Adipose tissue (tissue), 3 donors: ENCODE data around the gene PRR33. TPM values are rescaled to one million over a fixed set of nuclear protein-coding genes. Genes with fewer than 3 reads are reported as not detected.
"Not testable (repeated sequence)": the region's sequence is repeated elsewhere in the genome, so short reads cannot be mapped to it uniquely, and the experiment has no call there.

Source experiments
- H3K27ac ChIP-seq: one replicate; pipeline ENCODE4 v1.5.1; 2013; ENCODE audit warnings: low read depth, low read length
- WGBS, 3 donors: extraction: QIAGEN DNeasy Blood & Tissue Kit; methylation state at CpG; one replicate each; pipeline ENCODE4 v1.1.7; 2013; 5-methylcytosine and 5-hydroxymethylcytosine counted together
- polyA plus RNA-seq, 3 donors: library from polyadenylated mRNA; stranded (reverse); fragments of 200-250 nt; gene quantifications; one replicate each; pipeline ENCODE4 v1.2.3, GENCODE V29; 2013
- donor health status: healthy with polysubstance abuse.
- donor health status: Bipolar disorder and iron deficiency.
- donor health status: healthy.

PRR33 gene
- polyA plus RNA-seq, 3 donors, result 0.03 to 0.12 (median 0.11) TPM

DNA sequence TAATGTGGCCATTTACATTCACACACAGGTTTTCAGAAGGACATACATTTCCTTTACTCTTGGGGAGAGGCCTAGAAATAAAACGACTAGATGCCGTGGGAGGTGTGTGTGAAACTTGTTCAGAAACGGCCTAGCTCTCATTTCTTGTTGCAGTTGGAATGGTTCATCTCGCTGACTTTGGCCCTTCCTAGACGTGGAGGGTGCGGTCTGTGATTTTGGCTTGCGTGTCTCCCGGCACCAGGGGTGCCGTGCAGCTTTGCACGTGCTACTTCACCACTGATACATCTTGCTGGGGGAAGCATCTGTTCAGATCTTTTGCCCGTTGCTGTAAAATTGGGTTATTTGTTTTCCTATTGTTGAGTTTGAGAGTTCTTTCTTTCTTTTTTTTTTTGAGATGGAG, 3.1 kb upstream of the PRR33 start:
- H3K27ac ChIP-seq, result no peak overlapping the region
- 82 to 90% (median 90%) methylated on average over 11 of the region's 11 CpGs for WGBS, 3 donors

DNA sequence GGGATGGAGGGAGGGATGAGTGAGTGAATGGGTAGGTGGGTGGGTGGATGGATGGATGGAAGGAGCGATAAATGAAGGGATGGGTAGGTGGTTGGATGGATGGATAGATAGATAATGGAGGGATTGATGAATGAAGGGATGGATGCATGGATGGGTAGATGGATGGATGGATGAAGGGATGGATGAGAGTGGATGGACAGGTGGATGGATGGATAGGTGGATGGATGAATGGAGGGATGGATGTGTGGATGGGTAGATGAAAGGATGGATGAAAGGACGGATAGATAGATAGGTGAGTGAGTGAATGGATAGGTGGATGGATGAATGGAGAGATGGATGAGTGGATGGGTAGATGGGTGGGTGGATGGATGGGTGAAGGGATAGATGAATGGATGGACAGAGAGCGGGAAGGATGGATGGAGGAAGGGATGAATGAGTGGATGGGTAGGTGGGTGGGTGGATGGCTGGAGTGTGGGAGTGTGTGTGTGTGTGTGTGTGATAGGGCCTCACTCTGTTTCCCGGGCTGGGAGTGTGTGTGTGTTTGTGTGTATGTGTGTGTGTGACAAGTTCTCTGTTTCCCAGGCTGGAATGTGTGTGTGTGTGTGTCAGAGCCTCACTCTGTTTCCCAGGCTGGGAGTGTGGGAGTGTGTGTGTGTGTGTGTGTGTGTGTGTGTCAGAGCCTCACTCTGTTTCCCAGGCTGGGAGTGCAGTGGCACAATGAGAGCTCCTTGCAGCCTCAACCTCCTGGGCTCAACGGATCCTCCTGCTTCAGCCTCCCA, 2.1 kb upstream of the PRR33 start:
- H3K27ac ChIP-seq, result no peak overlapping the region
- WGBS, 3 donors, result 77 to 89% (median 85%) methylated on average over 5 of the region's 5 CpGs

DNA sequence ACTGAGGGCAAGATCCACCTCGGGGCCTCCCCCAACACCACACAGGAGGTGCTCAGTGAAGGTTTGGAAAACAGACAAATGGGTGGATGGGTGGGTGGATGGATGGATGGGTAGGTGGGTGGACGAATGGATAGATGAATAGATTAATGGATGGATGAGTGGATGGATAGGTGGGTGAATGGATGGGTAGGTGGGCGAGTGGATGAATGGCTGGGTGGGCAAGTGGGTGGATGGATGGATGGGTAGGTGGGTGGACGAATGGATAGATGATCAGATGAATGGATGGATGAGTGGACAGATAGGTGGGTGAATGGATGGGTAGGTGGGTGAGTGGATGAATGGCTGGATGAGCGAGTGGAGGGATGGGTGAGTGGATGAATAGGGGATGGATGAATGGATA, 863 bp upstream of the PRR33 start:
- 68 to 86% (median 81%) methylated on average over 5 of the region's 5 CpGs for WGBS, 3 donors
- no peak overlapping the region for H3K27ac ChIP-seq

DNA sequence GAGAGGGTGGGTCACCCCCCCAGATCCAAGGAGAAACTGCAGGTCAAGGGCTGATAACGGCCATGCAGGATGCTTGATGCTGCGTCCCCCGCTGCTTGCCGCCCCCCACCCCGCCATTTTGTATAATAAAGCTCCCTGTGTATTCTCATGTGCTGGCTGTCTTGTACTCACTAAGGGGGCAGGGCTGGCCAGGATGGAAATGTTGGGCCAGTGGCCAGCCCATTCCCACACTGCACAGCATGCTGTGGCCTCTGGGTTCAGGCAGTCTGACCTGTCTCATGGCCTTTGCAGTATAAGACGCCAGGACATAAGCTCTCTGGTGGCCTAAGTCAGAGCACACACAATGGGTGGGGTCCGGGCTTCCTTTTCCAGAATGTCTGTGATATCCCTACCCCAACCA, 421 bp upstream of the PRR33 start:
- H3K27ac ChIP-seq, result no peak overlapping the region
- 68 to 95% (median 71%) methylated on average over 7 of the region's 7 CpGs for WGBS, 3 donors

DNA sequence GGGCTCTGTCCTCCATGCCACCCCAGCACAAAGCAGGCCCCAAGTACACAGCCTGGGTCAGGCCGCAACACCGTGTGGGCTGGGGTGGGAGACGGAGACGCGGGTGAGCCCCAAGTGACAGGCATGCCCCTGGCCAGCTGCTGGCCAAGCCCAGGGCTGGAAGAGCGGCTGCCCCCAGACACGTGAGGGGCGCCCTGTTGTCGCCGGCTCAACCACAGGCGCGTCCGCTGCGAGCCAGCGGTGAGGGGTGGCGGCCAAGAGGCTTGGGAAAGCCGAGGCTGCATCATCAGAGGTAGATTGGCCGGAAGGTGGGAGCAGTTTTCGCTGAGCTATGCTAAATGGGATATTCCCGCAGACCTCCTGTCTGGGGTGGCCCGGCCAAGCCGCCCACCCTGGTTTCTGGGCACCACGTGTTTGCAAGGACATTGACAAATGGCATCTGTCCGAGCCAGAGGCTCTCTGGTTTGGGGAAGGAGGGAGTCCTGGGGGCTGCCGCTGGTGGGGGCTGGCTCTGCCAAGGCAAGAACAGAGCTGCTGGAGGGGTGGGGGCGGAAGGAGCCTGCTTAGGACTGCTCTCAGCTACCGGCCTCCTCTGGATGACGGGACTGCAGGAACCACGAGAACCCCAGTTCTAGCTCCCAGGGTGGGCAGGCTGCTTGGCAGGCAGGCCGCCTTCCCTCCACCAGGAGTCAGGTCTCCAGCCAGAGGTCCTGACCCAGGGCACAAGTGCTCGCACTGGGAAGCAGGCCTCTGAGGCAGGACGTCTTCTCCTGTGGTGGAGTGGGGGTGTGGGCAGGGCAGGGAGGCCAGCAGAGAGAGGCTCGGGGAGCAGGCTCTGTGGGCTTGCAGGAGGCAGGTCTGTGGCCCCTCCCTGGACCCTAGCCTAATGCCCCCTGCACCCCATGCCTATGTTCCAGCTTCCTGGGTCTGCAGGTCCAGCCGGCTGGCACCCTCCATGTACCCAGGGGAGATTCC, 552 bp downstream of the PRR33 start:
- 52 to 73% (median 58%) methylated on average over 34 of the region's 34 CpGs for WGBS, 3 donors
- H3K27ac ChIP-seq, result no peak overlapping the region

DNA sequence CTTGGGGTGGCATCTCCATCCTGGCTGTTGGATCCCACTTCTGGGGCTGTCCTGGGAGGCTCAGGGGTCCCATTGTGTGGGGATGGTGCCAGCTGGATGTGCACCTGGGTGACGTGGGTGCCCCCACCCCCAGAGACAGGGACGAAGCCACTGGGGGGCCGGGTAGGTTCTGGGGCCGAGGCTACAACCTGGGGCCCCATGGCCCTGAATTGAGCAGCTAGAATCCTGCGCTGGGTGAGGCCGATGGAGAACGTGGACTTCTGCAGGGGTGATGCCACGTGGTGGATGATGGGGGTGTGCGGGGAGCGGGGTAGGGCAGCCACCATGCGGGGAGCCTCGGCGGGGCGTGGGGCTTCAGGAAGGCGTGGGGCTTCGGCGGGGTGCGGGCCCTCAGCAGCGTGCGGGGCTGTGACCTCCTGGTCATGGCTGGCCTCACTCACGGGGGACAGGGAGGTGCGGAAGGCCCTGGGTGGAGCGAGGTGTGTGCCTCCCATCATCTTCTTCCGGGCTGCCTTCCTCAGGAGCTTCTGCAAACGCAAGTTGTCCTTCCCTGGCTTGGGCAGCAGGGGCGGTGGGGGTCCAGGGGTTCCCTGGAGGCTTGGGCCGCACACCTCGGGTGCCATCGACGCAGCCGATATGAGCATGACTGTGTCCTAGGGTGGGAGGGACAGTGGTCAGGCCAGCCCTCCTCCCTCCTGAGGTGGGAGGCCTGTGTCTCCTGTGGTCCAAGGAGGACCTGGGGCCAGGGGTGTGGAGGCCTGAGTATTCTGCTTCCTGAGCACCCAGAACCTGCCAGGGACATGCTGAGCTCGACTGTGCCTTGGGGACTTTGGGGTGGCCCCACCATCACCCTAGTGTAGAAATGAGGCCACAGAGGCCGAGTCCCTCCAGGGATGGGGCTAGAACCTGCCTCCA, 1.5 kb downstream of the PRR33 start:
- H3K27ac ChIP-seq, result no peak overlapping the region
- WGBS, 3 donors, result 60 to 90% (median 75%) methylated on average over 33 of the region's 33 CpGs

DNA sequence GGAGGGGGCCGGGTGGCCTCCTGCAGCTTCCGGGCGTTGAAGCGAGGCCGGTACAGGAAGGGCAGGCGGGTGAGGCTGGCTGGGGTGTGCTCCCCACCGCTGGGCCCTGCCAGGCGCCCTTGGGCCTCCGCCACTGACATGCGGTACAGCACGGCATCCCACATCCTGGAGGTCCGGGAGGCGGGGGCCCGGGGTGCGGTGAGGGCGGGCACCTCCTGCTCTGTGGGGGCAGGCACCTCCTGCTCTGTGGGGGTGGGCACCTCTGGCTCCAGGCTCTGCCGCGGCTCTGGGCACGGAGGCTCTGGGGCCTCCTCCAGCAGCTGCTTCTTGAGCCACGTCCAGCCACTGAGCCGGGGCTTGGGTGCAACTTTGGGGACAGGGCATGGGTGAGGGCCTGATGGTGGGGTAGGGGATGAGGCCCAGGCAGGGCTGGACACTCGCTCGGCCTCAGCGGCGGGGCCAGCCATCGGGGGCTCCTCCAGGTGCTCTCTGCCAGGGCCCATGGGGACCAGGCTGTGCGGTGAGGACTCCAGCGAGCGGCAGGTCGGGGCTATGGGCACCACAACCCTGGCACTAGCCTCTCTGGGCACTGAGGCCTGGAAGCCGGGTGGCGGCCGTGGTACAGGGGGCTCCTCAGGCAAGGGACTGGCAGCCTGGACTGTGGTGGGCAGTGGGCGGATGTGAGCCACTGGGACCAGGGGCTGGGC, 2.3 kb downstream of the PRR33 start:
- WGBS, 3 donors, result 57 to 83% (median 66%) methylated on average over 32 to 34 of the region's 34 CpGs

DNA sequence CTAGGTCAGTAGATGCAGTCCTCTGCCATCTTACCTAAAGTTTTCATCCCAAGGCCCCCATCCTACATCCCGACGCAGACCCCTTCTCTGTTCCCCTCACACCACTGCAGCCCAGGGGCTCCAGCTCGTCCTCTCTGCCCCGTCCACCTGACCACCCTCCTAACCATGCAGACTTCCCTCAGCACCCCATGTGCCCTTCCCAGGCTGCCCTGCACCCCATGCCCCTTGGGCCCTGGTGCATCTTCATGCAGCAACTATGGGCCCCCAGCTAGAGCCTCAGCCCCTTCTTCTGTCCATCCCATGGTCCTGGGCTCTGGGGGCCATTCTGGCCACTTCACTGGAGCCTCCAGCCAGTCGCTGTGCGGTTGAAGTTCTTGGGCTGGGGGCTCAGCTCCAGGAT, 2.9 kb downstream of the PRR33 start:
- WGBS, 3 donors, result 58 to 91% (median 61%) methylated on average over 6 of the region's 6 CpGs
- H3K27ac ChIP-seq, result no peak overlapping the region

More for the DNA sequence above, 2.3 kb downstream of the PRR33 start:
- no peak overlapping the region for H3K27ac ChIP-seq

DNA sequence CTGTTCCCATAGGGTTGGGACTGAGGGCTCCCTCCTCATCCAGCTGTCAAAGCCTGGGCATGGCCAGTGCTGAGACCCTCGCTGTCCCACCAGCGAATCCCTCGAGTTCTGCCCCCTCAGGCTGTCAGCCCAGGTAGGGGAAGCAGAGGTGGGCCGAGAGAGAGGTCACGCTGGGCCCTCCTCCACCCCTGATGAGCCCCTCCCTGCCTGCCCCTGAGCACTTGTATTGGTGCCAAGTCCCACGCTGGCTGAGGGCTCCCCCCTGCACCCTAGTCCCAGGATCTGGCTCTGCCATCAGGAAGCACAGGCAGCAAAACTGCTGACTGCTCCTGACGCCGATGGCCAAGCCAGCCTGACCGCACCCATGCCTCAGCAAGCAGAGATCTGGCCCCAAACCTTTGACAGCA, 3.3 kb downstream of the PRR33 start:
- no peak overlapping the region for H3K27ac ChIP-seq
- 49 to 73% (median 56%) methylated on average over 9 of the region's 9 CpGs for WGBS, 3 donors

DNA sequence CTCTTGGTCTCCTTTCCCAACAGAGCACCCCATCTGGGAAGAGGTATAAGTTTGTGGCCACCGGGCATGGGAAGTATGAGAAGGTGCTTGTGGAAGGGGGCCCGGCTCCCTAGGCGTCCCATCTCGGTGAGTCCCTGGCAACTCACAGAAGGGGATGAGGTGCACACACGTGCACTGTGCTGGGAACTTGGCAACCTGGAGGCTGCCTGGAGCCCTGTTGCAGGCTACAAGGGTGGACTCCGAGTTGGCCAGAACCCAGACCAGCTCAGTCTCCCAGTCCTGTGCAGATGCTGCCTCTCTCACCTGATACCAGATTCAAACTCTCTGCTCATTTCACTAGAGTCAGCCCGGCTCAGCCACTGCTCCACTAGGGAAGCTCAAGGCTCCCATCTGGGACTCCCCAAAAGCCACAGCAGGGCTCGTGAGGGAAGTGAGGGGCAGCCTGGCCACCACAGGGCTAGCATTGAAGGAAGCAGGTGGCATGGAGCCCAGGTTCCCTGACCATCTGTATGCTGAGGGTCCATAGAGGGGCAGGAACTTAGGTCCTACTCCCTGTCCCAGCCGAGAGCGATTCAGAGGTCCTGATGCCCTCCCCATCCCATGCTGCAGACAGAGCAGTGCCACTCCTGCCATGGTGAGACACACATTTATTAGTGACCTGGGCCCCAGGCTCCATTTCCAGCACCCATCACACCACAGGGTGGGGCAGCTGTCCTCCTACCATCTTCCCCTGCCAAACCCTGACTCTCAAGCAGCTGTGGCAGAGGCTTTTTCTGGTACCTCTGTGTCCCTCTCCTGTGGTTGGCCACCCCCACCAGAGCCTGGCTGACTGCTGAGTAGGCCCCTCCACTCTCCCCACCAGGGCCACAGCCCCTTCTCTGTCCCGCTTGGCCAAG, 4.0 kb downstream of the PRR33 start:
- no peak overlapping the region for H3K27ac ChIP-seq
- 69 to 80% (median 73%) methylated on average over 11 of the region's 11 CpGs for WGBS, 3 donors

DNA sequence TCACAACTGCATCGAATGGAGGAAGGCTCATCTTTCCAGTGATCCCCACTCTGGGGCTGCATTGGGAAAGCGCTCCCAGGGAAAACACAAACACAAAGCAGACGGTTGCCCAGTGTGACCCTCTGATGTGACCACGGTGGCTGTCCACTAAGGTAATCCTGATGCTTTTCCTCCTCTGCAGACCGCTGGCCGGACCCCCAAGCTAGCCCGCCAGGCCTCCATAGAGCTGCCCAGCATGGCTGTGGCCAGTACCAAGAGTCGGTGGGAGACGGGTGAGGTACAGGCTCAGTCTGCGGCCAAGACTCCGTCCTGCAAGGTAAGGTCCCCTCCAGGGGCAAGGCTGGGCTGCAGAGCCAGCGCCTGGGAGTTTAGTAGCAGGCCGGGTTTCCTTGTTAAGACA, 5.1 kb downstream of the PRR33 start:
- not testable (repeated sequence) for H3K27ac ChIP-seq
- 90 to 94% (median 91%) methylated on average over 12 to 13 of the region's 13 CpGs for WGBS, 3 donors

DNA sequence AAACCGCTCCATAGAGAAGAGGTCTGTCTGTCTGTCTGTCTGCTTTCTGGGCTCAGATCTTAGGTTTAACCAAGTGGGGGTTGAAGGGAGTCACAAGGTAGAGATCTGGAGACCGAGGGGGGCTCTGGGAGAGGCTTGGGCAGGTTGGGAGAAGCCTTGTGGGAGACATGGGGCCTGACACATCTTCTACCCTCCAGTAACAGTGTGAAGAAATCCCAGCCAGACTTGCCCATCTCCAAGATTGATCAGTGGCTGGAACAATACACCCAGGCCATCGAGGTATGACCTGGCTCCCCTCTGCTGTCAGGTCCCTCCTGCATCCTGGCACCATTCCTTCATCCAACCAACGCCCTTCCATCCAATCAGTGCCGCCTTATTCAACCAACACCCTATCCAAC, 7.4 kb downstream of the PRR33 start:
- 92 to 95% (median 95%) methylated on average over 5 of the region's 5 CpGs for WGBS, 3 donors
- no peak overlapping the region for H3K27ac ChIP-seq

DNA sequence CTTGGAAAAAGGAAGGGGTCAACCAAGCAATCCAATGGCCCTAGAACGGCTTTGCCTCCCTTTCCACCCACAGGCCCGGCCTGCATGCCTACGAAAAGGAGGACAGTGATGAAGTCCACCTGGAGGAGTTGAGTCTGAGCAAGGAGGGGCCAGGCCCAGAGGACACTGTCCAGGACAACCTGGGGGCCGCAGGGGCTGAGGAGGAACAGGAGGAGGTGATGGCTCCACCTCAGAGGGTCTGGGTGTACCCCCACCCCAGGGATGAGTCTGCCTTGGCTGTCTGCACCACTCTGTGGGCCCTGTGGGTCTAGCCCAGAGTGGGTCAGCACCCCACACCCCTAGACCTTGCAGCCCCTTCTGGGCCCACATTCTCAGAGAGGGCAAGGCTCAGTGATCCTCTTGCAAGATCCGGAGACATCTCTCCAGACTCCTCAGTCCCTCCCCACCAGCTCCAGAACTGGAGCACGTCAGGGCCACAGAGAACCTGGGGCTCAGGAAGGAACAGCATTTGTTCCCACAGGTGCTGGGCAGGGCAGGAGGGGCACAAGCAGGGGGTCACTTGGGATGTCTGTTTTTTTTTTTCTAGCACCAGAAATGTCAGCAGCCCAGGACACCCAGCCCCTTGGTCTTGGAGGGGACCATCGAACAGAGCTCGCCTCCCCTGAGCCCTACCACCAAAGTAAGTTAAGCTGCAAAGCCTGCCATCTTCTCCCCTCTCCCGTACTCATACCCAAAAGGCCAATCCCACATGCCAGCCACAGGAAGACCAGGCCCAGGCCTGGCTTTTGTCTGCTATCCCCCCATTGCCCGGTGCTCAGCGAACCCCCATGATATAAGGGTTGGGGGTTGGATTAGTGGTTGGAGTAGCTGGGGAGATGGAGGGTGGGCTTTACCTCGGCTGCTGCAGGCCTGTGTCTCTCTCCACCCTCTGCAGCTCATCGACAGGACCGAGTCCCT, 8.1 kb downstream of the PRR33 start:
- 89 to 92% (median 91%) methylated on average over 14 of the region's 14 CpGs for WGBS, 3 donors
- no peak overlapping the region for H3K27ac ChIP-seq

DNA sequence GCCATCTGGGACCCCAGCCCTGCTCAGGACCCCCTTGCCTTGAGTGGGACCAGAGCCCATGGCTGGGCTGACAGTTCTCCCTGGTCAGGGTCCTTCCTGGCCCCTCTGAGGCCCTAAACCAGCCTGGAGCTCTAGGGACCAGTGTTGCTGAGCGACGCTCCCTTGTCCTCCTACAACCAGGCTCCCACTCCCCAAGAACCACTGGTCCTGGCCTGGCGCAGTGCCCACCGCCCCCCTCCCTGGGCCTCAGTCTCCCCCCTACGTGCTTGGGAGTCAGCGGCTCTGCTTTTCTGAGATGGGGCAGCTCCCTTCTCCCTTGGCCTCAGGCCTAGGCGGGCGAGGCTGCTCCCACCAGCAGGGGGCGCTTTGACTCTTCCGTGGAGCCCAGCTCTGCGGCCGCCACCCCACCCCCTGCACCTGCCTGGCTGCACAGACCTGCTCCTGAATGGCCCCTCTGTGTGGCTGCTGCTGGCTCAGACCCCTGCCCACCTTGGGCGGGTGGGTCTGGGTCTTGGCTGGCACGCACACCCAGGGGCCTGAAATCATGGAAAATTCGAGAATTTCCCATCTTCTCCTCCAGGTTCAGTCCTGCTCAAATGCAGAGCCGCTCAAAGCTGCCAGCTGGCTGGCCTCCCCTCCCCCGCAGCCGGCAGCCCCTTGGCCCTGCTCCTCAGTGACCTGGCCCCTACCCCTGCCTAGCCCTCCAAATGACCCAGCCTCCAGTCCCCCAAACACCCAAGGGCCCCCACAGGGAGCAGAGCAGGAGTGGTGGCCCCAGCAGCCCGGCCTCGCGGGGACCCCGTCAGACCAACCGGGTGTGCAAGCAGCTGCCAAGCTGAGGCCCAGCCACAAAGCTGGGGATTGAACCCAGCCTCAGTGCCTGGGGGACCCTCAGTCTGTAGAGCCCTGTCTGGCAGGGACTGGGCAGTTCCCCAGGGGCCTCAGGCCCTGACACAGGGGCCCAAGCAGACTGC, 9.1 kb downstream of the PRR33 start:
- H3K27ac ChIP-seq, result no peak overlapping the region
- 24 to 33% (median 32%) methylated on average over 22 to 23 of the region's 23 CpGs for WGBS, 3 donors
